Measurements from ENCODE around the gene OR6K6.

GRCh38 chr1:158732524-158732923 lies 22.0 kb upstream of the OR6K6 start:
- TF ChIP-seq EZH2phosphoT487 (conservative IDR thresholded peaks at IDR 0.05; ENCODE audit: low read length): no peak
- TF ChIP-seq CTCF (IDR thresholded peaks at IDR 0.05; ENCODE audit: insufficient read depth, low read length, poor library complexity, severe bottlenecking): no peak
